GM19025 (cell line): ENCODE data around the gene CSNK2A2.
A peak's percentile ranks its signal among the peaks of the same experiment; 100 is the strongest.

Source experiments
- ATAC-seq: cut with Tn5 transposase; IDR thresholded peaks from one replicate; pipeline ENCODE4 v1.9.1; 2021; ENCODE audit warnings: mild to moderate bottlenecking, low read depth, moderate library complexity; ENCODE audit not compliant: unreplicated experiment

The CSNK2A2 gene

DNA sequence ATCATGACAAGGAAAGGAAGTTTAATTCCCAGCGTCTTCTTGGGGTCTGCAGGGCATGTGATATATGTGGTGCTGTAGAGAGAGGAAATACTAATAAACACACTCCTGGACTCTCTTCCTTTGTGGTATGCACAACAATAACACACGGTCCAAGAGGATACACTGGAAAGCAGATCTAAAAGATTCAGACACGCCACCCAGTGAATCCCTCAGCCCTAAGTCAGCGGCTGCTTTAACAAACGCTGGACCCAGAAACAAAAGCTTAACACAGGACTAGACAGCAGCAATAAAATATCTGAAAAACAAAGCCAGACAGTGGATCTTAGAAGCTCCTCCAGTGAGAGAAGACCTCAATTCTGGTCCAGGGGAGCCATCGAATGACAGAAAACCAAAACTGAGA is 81.8 kb downstream of the CSNK2A2 start:
- ATAC-seq, result no peak

DNA sequence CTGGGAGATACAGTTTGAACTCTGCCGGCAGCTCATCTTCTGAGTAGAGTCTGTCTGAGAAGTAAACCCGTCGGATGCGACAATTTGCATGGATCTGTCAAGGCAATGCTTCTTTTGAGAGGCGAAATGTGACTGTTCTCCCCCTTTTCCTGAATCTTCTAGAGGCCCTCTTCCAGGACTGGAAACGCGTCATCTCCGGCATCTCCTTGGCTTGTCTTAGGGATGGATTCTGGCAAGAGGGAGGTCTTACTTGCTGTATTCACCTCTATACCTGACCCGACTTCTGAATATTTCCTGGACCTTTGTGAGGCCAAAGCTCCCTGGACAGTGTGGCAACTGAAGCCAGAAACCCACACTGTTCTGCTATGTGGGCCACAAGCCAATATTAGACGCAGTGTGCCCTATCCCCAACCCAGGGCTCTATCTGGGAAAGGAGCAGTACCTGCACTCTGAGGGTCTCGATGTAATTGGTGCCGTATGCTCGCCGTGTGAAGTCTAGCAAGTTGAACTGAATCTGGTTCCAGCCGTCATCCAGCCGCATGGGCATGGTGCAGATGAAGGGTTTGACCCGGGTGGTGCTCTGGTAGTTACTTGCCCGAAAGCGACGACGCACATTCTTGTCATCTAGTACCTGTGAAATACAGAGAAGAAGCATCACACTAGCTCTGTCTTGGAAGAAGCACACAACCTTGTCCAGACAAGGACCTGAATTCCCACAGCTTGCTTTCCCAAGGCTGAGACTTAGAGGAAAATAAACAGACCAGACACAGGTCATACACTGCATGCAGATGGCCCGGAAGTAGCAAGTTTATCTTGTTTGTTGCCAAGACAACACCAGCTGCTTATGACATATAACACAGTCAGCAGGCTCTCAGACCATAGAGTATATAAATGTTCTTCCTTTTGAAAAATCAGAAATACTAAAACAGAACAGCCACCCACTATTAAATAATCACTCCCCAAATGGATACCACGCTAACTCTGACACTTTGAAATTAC is 82.8 kb downstream of the CSNK2A2 start:
- no peak for ATAC-seq

DNA sequence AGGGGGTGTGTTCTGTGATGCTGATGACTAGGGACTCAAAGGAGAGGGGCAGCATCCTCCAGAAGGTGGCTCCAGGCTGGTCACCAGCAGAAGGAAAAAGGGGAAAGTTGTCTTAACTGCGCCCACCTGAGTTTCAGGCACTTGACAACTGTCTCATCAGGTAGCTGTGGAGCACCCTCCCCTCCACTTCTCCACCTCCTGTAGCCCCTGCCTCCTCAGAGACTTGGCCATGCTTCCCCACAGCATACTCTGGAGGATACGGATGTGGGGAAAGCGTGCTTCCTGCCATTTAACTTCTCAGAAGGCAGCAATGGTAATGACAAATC is 86.6 kb downstream of the CSNK2A2 start:
- ATAC-seq, result no peak

DNA sequence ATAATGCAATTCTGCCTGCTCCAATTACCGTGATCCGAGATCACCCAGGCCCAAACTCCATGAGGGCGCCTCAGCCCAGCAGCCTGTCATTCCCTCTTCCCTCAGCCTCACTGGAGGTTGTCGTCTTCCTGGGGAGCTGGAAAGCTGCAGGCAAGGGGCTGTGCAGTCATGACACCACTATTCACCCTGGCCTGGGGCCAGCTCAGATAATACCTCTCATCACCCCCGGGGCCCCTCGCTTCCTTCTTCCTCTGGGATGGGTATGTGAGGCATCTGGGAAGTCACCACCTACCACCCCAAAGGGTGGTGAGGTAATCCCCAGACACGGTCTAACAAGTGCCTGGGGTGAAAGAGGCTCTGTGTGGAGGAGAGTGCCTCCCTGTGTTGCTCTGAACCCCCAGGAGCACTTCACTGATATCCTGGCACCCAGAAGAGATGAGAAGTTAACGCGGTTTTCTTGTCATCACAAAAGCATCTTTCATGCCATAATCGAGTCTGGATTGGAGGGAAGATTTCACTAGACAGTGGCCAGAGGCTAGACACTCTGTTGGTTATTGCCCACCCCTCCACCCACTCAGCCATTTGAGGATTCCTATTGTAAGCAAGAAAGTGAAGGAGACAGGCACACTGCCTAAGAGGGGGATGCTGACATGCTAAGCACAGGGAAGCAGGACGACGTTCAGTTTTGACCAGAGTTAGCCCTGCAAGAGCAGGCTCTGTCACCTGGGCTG is 87.2 kb downstream of the CSNK2A2 start:
- ATAC-seq, result no peak

DNA sequence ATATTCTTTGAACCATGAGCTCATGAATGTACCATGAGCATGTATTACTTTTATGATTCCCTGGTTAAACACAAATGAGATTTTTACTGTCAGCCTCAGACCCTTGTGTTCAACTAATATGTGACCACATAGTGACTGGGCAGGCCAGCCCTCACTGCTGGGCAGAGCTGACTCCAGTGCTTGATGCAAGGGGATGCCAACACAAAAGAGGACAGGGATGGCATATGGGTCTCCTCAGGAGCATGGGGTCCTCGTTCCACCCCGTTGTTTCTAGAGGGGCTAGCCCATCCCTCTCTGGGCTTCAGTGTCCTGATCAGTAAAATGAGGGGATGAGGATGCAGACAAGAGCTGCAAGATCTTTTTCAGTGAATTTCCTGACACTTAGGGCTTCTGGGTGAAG is 88.0 kb downstream of the CSNK2A2 start:
- ATAC-seq, result no peak

DNA sequence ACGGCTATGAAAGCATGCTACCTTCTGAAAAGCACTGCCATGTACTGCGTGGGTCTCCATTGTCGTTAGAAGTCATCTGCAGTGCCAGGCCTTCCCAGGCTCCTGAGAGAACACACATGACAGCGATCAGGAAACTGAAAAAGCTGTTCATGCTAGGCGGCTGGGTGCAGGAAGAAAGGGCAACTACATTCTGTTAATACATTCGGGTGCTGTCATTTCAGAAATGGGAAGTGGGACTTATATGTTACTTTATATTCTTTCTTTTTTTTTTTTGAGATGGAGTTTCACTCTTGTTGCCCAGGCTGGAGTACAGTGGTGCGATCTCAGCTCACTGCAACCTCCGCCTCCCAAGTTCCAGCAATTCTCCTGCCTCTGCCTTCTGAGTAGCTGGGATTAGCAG is 88.6 kb downstream of the CSNK2A2 start:
- ATAC-seq, result peak; percentile 62
